ENCODE data around the gene UBE2L5.

- TF ChIP-seq, protein P1, sequence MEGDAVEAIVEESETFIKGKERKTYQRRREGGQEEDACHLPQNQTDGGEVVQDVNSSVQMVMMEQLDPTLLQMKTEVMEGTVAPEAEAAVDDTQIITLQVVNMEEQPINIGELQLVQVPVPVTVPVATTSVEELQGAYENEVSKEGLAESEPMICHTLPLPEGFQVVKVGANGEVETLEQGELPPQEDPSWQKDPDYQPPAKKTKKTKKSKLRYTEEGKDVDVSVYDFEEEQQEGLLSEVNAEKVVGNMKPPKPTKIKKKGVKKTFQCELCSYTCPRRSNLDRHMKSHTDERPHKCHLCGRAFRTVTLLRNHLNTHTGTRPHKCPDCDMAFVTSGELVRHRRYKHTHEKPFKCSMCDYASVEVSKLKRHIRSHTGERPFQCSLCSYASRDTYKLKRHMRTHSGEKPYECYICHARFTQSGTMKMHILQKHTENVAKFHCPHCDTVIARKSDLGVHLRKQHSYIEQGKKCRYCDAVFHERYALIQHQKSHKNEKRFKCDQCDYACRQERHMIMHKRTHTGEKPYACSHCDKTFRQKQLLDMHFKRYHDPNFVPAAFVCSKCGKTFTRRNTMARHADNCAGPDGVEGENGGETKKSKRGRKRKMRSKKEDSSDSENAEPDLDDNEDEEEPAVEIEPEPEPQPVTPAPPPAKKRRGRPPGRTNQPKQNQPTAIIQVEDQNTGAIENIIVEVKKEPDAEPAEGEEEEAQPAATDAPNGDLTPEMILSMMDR (IDR thresholded peaks at IDR 0.05): no peak
- TF ChIP-seq EP300 (IDR thresholded peaks at IDR 0.05) (no peak), POLR2A (IDR thresholded peaks at IDR 0.05) (no peak), POLR2AphosphoS5 (IDR thresholded peaks at IDR 0.05) (no peak)
Observed at GRCh38 chr13:30413842-30414241, 8.5 kb upstream of the UBE2L5 start.
